Fibroblast of villous mesenchyme (primary cell): Measurements from ENCODE around the gene MCM7. TPM values are rescaled to one million over a fixed set of nuclear protein-coding genes. Genes with fewer than 3 reads are reported as not detected.
"Not testable (repeated sequence)": the region's sequence is repeated elsewhere in the genome, so short reads cannot be mapped to it uniquely, and the experiment has no call there.

ENCODE experiments used
- DNase-seq: peaks from one replicate; pipeline ENCODE4 v3.0.0-alpha.2; 2010; ENCODE audit warnings: low read depth
- H3K4me3 ChIP-seq: 2 replicates; pipeline ENCODE4 v1.5.1; 2011; ENCODE audit warnings: low read depth, mild to moderate bottlenecking, low read length
- CTCF ChIP-seq: IDR thresholded peaks from 2 replicates; pipeline ENCODE4 v1.5.1; 2012; ENCODE audit warnings: low read depth, mild to moderate bottlenecking, low read length; ENCODE audit not compliant: insufficient read depth
- total RNA-seq: library from RNA; depleted of rRNA; stranded (reverse); fragments of >200 nt; gene quantifications from 2 replicates; pipeline ENCODE4 v1.2.3, GENCODE V29; 2012

The MCM7 gene
- total RNA-seq, result 73.8 and 77.7 TPM in 2 replicates

- peak within 1 kb of the TSS; percentile 85 for H3K4me3 ChIP-seq
- no peak for TF ChIP-seq CTCF
- DNase-seq, result peak; percentile 99
Measured at GRCh38 chr7:100101016-100101862, at the start of gene MCM7, which contains the start of gene AP4M1. MCM7 (minus strand) TSS chr7:100101397; CDS start chr7:100101294, 103 bp downstream. AP4M1 (plus strand) TSS chr7:100101643; CDS start chr7:100101715, 72 bp downstream.

- peak; percentile 99 for DNase-seq
- peak within 1 kb of the TSS; percentile 94 for H3K4me3 ChIP-seq
- no peak for TF ChIP-seq CTCF
Measured at GRCh38 chr7:100148559-100149328, 47.5 kb upstream of the MCM7 start, which contains the start of gene LAMTOR4. LAMTOR4 (plus strand) TSS chr7:100148918; CDS start chr7:100148973, 55 bp downstream.

DNA sequence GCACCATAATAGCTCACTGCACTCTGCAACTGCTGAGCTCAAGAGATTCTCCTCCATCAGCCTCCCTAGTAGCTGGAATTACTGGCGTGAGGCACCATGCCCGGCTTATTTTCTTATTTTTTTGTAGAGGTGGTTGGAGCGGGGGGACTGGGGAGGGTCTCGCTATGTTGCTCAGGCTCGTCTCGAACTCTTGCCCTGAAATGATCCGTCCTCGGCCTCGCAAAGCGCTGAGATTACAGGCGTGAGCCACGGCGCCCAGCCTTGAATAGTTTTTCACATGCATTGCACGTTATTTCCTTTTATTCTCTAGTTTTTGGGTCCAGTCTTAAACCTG lies 47.0 kb upstream of the MCM7 start:
- H3K4me3 ChIP-seq, result peak overlapping the region; percentile 48
- no peak for TF ChIP-seq CTCF
- no peak for DNase-seq

GRCh38 chr7:100147278-100147677 lies 46.1 kb upstream of the MCM7 start:
- TF ChIP-seq CTCF, result no peak
- DNase-seq, result no peak
- no peak overlapping the region for H3K4me3 ChIP-seq

GRCh38 chr7:100146350-100146749 lies 45.2 kb upstream of the MCM7 start:
- peak; percentile 75 for DNase-seq
- not testable (repeated sequence) for H3K4me3 ChIP-seq

DNA sequence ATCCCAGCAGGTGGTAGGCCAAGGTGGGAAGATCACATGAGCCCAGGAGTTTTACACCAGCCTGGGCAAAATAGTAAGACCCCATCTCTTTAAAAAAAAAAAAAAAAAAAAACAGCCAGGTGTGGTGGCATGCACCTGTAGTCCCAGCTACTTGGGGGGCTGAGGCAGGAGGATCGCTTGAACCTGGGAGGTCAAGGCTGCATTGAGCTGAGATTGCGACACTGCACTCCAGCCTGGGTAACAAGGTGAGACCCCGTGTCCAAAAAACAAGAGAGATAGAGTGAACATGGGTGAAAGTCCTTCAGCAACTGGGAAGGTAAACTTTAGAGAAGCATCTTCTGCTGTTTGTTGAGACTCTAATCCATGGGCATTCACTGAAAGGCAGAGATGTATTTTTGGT lies 41.3 kb upstream of the MCM7 start:
- DNase-seq, result no peak
- H3K4me3 ChIP-seq, result no peak overlapping the region
- no peak for TF ChIP-seq CTCF

- TF ChIP-seq CTCF, result no peak
- H3K4me3 ChIP-seq, result no peak overlapping the region
- no peak for DNase-seq
Measured at GRCh38 chr7:100141555-100141949, 40.4 kb upstream of the MCM7 start.
